GM18909 (cell line): Measurements from ENCODE around the gene MYBPC1.

Source experiments
- ATAC-seq: cut with Tn5 transposase; IDR thresholded peaks from one replicate; pipeline ENCODE4 v1.9.1; 2021; ENCODE audit warnings: mild to moderate bottlenecking; ENCODE audit not compliant: unreplicated experiment, poor library complexity

Gene MYBPC1

DNA sequence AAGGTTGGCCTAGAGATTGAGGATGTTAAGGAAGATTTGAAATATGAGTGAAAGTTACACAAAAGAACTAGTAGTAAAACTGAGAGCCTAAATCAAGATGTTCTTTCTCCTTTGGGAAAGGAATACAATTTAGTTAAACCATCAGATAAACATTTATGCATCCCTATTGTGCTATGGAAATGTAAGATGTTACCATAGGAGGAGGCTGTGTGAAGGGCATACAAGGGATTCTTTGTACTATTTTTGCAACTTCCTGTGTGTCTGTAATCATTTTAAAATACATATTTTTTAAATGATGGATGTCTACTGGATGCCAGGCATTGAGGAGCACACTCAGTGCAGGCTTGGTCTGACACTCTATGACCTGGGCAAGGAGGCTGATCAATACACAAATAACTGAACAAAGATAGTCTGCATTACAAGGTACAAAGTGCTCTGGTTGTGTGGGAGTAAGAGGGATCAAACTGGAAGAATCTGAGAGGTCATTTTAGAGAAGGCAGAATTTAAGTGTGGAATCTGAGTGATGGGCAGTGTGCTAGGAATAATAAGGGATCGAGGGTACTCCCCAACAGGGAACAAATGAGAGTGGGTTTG lies 96.8 kb downstream of the MYBPC1 start:
- no peak for ATAC-seq

DNA sequence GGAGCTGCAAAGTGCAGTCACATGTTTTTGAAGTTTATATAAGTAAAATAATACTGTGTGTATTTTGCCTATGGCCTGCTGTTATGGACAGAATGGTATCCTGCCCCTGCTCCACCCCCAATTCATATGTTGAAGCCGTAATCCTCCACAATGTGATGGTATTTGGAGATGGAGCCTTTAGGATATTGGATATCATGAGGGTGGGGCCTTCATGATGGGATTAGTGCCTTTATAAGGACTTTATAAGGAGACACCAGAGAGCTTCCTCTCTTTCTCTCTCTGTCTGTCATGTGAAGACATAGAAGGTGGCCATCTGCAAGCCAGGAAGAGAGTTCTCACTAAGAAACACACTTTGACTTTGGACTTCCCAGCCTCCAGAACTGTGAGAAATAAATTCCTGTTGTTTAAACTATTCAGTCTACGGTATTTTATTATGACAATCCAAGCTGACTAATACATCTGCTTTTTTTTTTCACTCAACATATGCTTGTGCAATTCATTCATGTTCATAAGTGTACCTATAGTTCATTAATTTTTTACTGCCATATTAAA lies 99.6 kb downstream of the MYBPC1 start:
- no peak for ATAC-seq

DNA sequence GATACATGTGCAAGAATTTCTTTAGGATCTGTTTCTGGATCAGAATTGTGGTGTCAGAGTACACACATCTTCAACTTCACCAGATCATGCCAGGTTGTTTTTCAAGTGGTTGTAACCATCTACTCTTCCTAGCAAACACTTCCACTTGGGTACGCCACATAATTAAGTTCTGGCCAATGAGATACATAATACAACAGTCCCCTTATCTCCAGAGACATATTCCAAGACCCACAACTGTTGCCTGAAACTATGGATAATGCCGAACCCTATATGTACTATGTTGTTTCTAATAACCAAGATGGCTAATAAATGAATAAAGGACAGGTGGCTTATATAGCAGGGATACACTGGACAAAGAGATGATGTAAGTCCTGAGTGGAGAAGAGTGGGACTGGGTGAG lies 100.2 kb downstream of the MYBPC1 start:
- ATAC-seq, result no peak

DNA sequence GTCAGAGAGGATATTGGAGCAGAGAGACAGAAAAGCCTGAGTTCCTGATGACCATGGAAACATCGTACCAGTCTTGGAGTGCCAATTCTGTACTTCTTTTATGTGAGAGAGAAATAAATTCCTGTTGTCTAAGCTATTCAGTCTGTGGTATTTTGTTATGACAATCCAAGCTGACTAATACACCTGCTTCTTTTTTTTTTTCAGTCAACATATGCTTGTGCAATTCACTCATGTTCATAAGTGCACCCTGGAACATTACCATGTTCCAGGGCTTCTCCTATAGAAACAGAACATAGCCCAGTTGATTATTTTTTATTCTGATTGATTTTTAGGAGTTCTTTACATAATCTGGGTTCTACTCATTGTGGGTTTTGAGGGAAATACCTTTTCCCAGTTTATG lies 100.9 kb downstream of the MYBPC1 start:
- no peak for ATAC-seq

DNA sequence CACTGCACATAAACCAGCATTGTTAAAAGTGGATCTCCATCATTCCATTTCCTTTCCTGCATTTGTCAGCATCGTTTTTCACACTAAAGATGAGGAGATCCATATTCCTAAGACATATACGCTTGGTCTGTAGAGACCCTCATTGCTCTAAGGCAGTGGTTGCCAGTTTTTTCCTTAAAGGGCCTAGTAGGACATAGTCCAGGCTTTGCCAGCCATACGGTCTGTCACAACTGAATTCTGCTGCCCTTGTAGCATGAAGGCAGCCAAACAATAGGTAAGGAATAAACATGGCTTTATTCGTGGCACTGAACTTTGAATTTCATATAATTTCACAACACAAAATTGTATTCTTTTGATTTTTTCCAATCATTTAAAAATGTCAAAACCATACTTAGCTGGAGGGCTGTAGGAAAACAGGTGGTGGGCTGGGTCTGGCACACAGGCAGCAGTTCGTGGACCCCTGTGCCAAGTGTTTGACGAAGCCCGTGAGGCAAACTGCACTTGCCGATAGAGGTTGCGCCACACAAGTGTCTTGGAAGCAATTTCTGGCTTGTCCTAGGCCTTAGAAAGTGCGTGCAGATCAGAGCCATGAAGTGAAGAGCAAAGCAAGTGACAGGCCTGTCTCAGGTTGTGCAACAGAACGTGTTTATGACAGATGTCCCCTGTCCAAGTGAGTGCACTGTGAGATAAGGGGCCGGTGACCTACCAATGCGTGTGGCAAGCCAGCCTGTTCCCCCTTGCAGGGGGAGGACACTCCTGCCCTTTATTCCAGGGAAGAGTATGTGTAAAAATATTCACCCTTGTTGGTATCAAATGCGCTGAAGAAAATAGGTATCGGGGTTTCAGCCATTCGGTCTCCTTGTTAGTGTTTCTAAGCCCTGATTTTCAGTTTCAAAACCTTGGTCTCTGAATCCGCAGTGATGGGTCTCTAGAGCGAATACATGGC lies 101.8 kb downstream of the MYBPC1 start:
- ATAC-seq, result peak; percentile 12

DNA sequence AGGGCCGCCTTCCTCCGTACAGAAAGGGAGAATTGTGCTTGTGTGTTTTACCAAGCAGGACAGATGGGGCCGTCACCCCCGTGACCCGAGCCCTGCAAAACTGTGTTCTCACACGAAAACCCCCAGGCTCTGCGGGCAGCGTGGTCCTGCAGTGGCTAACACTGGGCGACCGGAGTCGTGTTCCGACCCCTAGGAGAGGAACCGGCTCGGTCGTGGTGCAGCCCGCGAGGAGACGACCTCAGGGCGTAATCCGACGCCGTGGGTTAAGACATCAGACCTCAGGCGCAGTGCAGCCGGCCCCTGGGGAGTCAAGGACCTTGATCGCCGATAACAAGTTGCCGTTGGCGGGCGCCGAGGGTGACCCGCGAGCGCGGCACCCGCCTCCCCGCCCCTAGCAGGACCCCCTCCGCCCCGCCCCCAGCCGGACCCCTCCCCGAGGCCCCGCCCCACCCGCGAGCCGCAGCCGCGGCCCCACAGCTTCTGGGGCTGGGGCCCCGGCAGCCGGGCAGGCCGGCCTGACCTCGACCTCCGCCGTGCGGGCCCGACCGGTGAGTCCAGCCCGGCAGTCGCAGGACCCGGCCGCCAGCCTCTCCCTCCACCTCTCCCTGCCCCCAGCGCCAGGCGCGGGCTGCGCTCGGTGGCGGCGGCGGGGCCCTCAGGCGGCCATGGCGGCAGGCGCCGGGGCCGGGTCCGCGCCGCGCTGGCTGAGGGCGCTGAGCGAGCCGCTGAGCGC lies 102.6 kb downstream of the MYBPC1 start, which contains the start of gene CHPT1:
CHPT1 (plus strand) TSS at position 444 of the 733 bp plus-strand sequence; CDS start at position 666, 222 bp downstream.
- ATAC-seq, result peak; percentile 70

DNA sequence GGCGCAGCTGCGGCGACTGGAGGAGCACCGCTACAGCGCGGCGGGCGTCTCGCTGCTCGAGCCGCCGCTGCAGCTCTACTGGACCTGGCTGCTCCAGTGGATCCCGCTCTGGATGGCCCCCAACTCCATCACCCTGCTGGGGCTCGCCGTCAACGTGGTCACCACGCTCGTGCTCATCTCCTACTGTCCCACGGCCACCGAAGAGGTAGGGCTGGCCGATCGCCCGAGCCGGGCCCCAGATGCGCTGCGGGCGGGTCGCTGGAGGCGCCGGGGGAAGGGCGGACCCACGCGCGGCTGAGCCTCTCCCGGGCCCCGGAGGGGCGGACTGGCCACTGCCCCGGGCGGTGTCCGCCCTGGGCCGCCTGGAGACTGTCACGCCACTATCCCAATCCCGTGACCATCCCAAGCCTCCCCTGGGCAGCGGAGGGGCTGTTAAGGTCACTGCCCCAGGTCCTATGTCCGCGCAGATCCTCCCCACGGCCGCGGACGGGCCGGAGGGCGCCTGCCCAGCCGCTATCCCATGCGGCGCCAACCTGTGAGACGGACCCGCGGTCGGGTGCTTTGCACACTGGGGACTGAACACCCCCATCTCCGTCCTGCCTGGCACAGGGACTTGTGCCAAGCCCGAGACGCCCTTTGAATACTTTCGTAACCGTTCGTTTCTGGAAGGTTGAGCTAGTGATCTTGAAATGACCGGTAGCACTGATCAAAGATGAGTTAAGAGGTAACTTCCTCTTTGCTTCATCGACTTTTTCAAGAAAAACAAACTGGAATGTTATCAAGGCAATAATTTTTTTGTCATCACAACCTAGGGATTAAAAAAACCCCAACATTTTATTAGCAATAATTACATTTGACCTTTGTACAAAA lies 103.4 kb downstream of the MYBPC1 start:
- peak; percentile 40 for ATAC-seq

DNA sequence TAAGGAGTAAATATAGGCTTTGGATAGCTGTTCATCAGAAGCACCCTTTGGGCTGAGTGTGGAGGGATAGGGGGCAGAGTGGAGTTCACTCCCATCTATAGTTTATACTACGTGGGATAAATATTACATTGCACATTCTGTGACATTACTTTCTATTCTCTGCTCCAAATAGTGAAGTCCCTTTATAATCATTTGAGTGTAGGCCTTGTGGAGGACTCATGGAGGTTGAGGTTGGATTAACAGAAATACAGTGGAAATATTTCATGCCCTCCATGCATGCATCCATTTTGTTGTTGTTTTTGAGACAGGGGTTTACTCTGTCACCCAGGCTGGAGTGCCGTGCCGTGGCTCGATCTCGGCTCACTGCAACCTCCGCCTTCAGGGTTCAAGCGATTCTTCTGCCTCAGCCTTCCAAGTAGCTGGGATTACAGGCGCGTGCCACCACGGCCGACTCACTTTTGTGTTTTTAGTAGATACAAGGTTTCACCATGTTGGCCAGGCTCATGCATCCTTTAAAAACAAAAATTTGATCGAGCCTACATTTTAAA lies 104.1 kb downstream of the MYBPC1 start:
- no peak for ATAC-seq

DNA sequence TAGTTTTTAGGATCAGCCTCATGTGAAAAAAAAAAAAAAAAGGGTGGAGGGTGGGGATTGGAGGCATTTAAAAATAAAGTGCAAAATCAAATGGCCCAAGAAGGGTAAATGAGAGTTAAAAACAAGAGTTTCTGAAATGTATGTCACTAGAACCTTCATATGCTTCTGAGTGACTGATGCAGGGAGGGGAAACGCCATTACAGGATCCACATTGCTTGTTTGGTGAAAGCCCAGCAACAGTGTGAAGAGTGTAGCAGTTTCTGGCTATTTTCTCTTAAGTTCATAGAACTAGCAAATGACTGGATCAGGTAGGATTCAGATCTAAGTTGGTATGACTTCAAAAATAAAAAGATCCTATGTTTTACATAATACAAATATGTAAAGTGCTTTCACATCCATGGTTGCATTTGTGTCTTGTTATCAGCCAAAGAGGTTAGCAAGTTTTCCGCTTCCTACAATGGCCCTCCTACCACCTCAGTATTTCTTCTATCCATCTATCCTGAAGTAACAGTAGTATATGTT lies 105.6 kb downstream of the MYBPC1 start:
- no peak for ATAC-seq

DNA sequence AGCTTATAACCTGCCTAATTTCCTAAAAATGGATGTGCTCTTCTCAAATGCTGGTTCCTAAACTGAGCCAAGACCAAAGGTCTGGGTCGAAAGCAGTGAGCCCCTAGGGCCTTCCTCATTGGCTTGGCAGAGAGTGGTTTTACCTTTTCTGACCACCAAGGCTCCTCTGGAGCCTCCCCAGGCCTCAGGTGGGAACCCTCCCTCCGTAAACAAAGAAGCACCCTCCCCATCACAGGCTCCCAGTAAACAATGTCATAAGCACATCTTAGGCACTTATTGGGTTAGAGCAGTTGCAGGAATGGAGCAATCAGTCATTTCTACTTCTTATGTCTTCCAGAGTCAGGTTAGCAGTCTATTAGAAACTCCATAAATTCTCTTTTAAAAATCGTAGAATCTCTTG lies 108.7 kb downstream of the MYBPC1 start:
- ATAC-seq, result no peak

DNA sequence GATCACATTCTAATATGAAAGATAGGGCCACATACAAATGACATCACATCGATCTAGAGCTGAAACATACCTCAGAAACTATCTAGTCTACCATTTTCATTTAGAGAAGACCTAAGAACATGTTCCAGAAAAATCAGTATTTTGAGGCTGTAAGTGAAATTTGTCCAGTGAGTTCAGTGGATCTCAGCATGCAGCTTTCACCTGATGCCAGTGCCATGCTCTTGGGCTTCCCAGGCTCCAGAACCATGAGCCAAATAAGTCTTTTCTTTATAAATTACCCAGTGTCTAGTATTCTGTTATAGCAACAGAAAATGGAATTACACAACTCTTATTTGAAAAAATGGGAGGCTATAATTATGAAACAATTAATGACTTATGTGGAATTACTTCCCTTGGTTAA lies 111.6 kb downstream of the MYBPC1 start:
- ATAC-seq, result no peak

DNA sequence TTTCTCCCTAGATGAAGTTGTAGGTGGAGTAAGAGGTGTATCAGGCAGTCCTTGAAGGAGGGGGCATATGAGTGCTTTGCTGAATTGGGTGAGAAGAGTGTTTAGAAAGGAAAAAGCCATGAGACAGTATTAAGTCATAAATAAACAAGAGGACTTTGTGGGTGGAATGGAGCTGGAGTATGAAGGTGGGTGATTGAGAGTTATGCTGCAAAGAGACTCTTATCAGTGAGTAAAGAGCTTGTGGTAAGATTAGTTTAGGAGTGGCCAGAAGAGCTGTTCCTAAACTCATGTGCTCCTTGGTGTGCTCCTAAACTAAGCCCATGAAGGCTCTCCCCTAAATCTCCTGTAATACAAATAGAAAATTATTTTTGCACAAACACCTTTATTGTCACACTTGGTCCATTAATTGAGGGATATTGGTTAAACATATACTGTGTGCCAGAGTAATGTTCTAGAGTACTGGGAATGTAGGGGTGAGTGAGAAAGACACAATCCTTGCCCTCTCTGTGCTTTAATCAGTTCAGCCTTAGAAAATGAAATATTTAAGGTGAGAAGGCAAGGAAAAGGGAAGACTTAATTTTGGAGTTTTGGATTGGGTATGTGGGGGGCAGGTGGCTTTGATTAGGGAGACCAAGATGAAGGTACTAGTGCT lies 112.5 kb downstream of the MYBPC1 start:
- no peak for ATAC-seq

DNA sequence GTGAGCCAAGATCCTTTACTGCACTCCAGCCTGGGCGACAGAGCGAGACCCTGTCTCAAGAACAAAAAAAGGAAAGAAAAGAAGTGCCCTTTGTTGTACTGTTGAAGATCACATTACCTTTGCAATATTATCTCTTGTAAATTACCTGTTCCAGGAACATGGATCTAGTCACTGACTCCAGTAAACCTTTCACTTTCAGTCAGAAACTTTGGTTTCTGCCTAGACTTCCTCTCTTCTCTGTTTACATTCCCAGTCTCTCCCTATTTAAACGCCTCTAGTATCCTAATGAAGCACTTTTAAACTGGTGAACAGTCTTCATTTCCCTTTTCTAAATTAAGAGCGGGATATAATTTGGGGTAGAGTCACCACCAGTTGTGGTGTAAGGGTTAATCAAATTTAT lies 115.5 kb downstream of the MYBPC1 start:
- ATAC-seq, result no peak

DNA sequence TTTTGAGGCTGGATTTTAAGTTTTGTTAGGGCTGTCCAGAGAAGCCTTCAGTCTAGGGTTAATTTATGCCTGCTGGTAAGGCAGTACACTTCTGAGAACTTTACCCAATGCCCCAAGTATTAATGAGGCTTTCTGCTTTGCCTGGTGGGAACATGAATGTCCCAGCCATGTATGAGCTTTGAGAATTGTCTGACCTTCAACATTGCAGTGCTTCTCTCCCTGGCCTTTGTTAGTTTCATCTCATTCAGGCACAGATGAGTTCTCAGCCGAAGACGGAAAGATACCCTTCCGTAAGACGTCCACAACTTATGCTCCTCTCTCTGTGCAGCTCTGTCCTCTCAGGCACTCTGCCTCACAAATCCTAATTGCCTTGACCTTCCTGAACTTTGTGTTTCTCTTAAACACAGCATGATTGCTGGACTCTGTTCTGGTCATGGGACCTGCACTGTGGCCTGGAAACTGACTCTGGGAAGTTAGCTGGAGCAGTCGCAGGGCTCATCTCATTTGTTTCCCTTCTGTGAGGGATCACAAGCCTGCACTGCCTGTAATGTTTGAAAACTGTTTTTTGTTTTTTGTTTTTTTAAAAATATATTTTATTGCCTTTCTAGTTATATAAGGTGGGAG lies 118.4 kb downstream of the MYBPC1 start:
- no peak for ATAC-seq

DNA sequence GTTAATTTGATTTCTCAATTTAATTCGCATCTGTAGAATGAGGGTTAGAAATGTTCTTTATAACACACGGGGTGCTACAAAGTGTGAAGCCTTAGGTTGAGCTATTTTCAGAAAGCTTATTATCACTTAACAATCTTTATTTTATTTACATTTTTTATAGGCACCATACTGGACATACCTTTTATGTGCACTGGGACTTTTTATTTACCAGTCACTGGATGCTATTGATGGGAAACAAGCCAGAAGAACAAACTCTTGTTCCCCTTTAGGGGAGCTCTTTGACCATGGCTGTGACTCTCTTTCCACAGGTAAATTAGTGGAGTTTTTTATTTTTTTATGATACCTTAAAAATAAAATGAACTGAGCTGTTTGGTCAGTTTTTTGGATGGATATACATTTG lies 119.2 kb downstream of the MYBPC1 start:
- no peak for ATAC-seq

DNA sequence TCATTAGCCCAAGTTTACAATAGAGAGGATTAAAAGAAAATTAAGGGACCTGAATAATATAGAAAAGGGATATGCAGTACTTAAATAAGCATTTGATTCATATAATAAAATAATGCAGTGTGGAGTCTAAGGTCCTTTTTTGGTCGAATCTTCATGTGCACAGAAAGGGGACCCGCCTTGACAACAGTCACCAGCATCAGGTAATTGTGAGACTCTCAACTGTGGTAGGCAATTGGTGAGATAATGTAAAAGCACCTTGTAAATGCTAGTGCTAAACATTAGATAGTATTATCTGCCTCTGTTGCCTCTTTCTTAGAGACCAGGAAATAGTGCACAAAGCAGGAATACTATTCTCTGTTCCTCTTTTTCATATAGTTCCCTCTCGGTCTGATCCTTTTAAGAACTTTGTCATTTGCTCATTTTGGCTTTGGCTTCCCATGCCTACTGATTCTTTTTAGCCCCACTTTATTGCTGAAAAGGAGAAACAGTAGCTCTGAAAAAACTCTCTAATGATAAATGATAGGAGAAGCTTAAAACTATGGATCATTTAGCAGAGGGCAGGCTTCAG lies 120.2 kb downstream of the MYBPC1 start:
- no peak for ATAC-seq

DNA sequence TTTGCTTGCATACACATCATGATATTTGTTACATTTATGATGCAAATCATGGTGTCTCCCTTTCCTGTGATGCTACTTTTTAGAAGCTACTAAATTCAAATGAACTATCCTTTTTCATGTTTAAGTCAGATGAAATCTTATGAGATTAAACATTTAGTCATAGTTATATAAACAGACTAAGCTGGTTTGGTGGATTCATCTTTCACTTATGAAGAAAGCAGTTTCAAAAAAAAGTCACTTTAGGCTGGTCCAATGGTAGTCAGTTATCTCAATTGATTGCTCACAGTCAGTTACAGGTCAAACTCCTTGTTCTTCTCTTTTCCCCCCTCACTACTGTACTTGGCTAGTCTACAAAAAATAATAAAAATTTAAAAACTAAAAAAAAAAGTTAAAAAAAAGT lies 124.8 kb downstream of the MYBPC1 start:
- no peak for ATAC-seq

DNA sequence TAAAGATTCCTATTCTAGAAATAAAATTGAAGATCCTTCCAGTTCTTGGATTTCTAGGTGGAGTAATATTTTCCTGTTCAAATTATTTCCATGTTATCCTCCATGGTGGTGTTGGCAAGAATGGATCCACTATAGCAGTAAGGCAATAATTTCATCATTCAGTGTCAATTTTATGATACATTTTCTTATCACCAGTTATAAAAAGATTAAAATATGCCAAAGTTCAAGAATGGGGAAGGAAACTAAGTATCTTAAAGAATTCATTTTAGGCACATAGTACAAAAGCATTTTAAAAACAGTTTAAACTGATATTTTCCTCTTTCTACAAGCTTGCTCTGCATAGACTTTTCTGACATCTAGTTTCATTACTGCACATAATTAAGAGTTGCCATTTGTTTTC lies 125.3 kb downstream of the MYBPC1 start:
- no peak for ATAC-seq
